IMR-90 (cell line): ENCODE results near the gene IGF2R. TPM values are rescaled to one million over a fixed set of nuclear protein-coding genes. Genes with fewer than 3 reads are reported as not detected.

Source experiments
- ATAC-seq: fragments of 200-7000 bp; cut with Tn5 transposase; 2 replicates; pipeline ENCODE4 v1.9.1; 2020; ENCODE audit warnings: low read depth, mild to moderate bottlenecking, moderate library complexity
- BruUV-seq: library from RNA; stranded (reverse); fragments of 400-500 nt; replicated peaks from 2 replicates; lab custom pipeline; 2021; lab: Mats Ljungman, UMichigan
- CTCF ChIA-PET: fragments of 300-600 bp; formaldehyde crosslinking; extraction: SDS; loops from one replicate; lab custom pipeline; 2021; ENCODE audit warnings: antibody characterized with exemption; lab: Yijun Ruan, JAX
- POLR2A ChIA-PET: fragments of 300-600 bp; sonication (Branson Sonifier 250); formaldehyde crosslinking; loops from one replicate; lab custom pipeline; 2022; ENCODE audit warnings: antibody characterized with exemption; ENCODE audit not compliant: unreplicated experiment; lab: Charles Lee
- DNase-seq: peaks from one replicate; pipeline ENCODE4 v3.0.0; 2013
- H2AFZ ChIP-seq: replicated peaks from 2 replicates; pipeline ENCODE3; 2013; ENCODE audit warnings: low read length, mild to moderate bottlenecking; ENCODE audit not compliant: poor library complexity
- H2AK5ac ChIP-seq: 2 replicates; pipeline ENCODE4 v1.6.1; 2013; ENCODE audit warnings: low read depth, low read length, inconsistent platforms
- H2AK9ac ChIP-seq: replicated peaks from 2 replicates; pipeline ENCODE3; 2013; ENCODE audit warnings: mild to moderate bottlenecking, low read depth, low read length, moderate library complexity; ENCODE audit not compliant: poor library complexity
- H2BK120ac ChIP-seq: 2 replicates; pipeline ENCODE4 v1.6.1; 2013; ENCODE audit warnings: low read depth, low read length, inconsistent platforms
- H2BK15ac ChIP-seq: 3 replicates; pipeline ENCODE4 v1.6.1; 2013; ENCODE audit warnings: low read depth, low read length, inconsistent platforms
- H2BK20ac ChIP-seq: 2 replicates; pipeline ENCODE4 v1.6.1; 2013; ENCODE audit warnings: low read depth, mild to moderate bottlenecking, inconsistent platforms, low read length, moderate library complexity
- H2BK5ac ChIP-seq: 2 replicates; pipeline ENCODE4 v1.6.1; 2013; ENCODE audit warnings: mild to moderate bottlenecking, low read depth, low read length, inconsistent platforms; ENCODE audit not compliant: poor library complexity, severe bottlenecking
- H3K14ac ChIP-seq: replicated peaks from 2 replicates; pipeline ENCODE4 v1.6.1; 2013; ENCODE audit warnings: low read depth, low read length, inconsistent platforms
- H3K18ac ChIP-seq: 2 replicates; pipeline ENCODE4 v1.6.1; 2013; ENCODE audit warnings: low read depth, low read length, control low read depth
- H3K23ac ChIP-seq: 2 replicates; pipeline ENCODE4 v1.6.1; 2013; ENCODE audit warnings: low read depth, low read length, inconsistent platforms
- H3K27ac ChIP-seq: 2 replicates; pipeline ENCODE4 v1.5.1; 2013; ENCODE audit warnings: mild to moderate bottlenecking, control low read depth, low read length; ENCODE audit not compliant: insufficient read depth
- H3K27me3 ChIP-seq: 2 replicates; pipeline ENCODE4 v1.6.1; 2013; ENCODE audit warnings: low read length; ENCODE audit not compliant: control insufficient read depth, insufficient read depth
- H3K36me3 ChIP-seq: 2 replicates; pipeline ENCODE4 v1.6.1; 2013; ENCODE audit warnings: low read length, mixed read lengths; ENCODE audit not compliant: control insufficient read depth, insufficient read depth
- H3K4ac ChIP-seq: 2 replicates; pipeline ENCODE4 v1.6.1; 2013; ENCODE audit warnings: low read depth, low read length, inconsistent platforms
- H3K4me1 ChIP-seq: 2 replicates; pipeline ENCODE4 v1.6.1; 2013; ENCODE audit warnings: low read length, mixed read lengths; ENCODE audit not compliant: control insufficient read depth, insufficient read depth
- H3K4me2 ChIP-seq: 2 replicates; pipeline ENCODE4 v1.6.1; 2013; ENCODE audit warnings: low read depth, mild to moderate bottlenecking, control low read depth, low read length, moderate library complexity
- H3K4me3 ChIP-seq: 2 replicates; pipeline ENCODE4 v1.5.1; 2013; ENCODE audit warnings: low read depth, mild to moderate bottlenecking, control low read depth, low read length, moderate library complexity; ENCODE audit not compliant: insufficient read depth
- H3K56ac ChIP-seq: 2 replicates; pipeline ENCODE4 v1.6.1; 2013; ENCODE audit warnings: low read length, inconsistent platforms; ENCODE audit not compliant: insufficient read depth; ENCODE audit errors: extremely low read depth
- H3K79me1 ChIP-seq, 2 experiments: 2 replicates each; pipeline ENCODE4 v1.6.1; 2013; ENCODE audit warnings: low read length in 2 of 2, inconsistent platforms in 1 of 2, low read depth in 1 of 2
- H3K9ac ChIP-seq: 2 replicates; pipeline ENCODE4 v1.6.1; 2013; ENCODE audit warnings: low read depth, low read length, control low read depth
- H3K9me1 ChIP-seq: 2 replicates; pipeline ENCODE4 v1.6.1; 2013; ENCODE audit warnings: low read length, inconsistent platforms; ENCODE audit not compliant: insufficient read depth
- H3K9me3 ChIP-seq: 2 replicates; pipeline ENCODE4 v1.6.1; 2013; ENCODE audit warnings: low read length; ENCODE audit not compliant: control insufficient read depth, insufficient read depth
- H4K20me1 ChIP-seq: 2 replicates; pipeline ENCODE4 v1.6.1; 2013; ENCODE audit warnings: low read length, inconsistent platforms; ENCODE audit not compliant: insufficient read depth
- H4K5ac ChIP-seq: 2 replicates; pipeline ENCODE4 v1.6.1; 2013; ENCODE audit warnings: mild to moderate bottlenecking, low read depth, low read length, control low read depth
- H4K8ac ChIP-seq, 2 experiments: 2 replicates each; pipeline ENCODE4 v1.6.1; 2013; ENCODE audit warnings: low read depth in 2 of 2, low read length in 2 of 2, control low read depth in 1 of 2, inconsistent platforms in 1 of 2
- H4K91ac ChIP-seq: 2 replicates; pipeline ENCODE4 v1.6.1; 2013; ENCODE audit warnings: low read depth, low read length, inconsistent platforms; ENCODE audit not compliant: insufficient read depth
- ELK1 ChIP-seq: fragments of 150-350 bp; IDR thresholded peaks from 2 replicates; pipeline ENCODE4 v1.6.1; 2016; ENCODE audit warnings: low read depth, mild to moderate bottlenecking, low read length, moderate library complexity, borderline replicate concordance
- MAFK ChIP-seq: IDR thresholded peaks from 2 replicates; pipeline ENCODE4 v1.6.1; 2012; ENCODE audit warnings: low read depth, low read length, improper control_type of control experiment
- MXI1 ChIP-seq: IDR thresholded peaks from 2 replicates; pipeline ENCODE4 v1.6.1; 2012; ENCODE audit warnings: low read depth, mild to moderate bottlenecking, low read length, moderate library complexity, borderline replicate concordance
- NFE2L2 ChIP-seq: fragments of 150-350 bp; IDR thresholded peaks from 2 replicates; pipeline ENCODE4 v1.6.1; 2016; ENCODE audit warnings: low read depth, mild to moderate bottlenecking, low read length
- POLR2A ChIP-seq: IDR thresholded peaks from 2 replicates; pipeline ENCODE4 v1.6.1; 2012; ENCODE audit warnings: mild to moderate bottlenecking, low read depth, low read length
- RAD21 ChIP-seq: IDR thresholded peaks from 2 replicates; pipeline ENCODE4 v1.6.1; 2012; ENCODE audit warnings: low read length, improper control_type of control experiment
- RCOR1 ChIP-seq: IDR thresholded peaks from 2 replicates; pipeline ENCODE4 v1.6.1; 2012; ENCODE audit warnings: mild to moderate bottlenecking, low read length, improper control_type of control experiment; ENCODE audit not compliant: insufficient replicate concordance
- SMC3 ChIP-seq: fragments of 150-350 bp; IDR thresholded peaks from 2 replicates; pipeline ENCODE4 v1.6.1; 2016; ENCODE audit warnings: low read depth, mild to moderate bottlenecking, antibody characterized with exemption, low read length, moderate library complexity
- WGBS, 2 experiments: methylation state at CpG; one replicate each; pipeline versions ENCODE4 v1.1.5 to v1.1.7; 2013; ENCODE audit warnings: missing lambda C conversion rate in 2 of 2; ENCODE audit not compliant: insufficient read length in 1 of 2; ENCODE audit errors: extremely low coverage in 2 of 2; 5-methylcytosine and 5-hydroxymethylcytosine counted together
- dilution Hi-C: fragments of 300-500 bp; cut with HindIII; formaldehyde crosslinking; loops from one replicate; pipeline ENCODE4 v1.14.3; 2018; ENCODE audit warnings: low sequenced_read_pairs; ENCODE audit not compliant: unreplicated experiment
- in situ Hi-C: fragments of 300-500 bp; cut with MboI; formaldehyde crosslinking; loops from 3 replicates; pipeline ENCODE4 v1.14.3; 2019; ENCODE audit warnings: low sequenced_read_pairs, inconsistent platforms, mixed read lengths
- intact Hi-C: fragments of 100-400 bp; cut with micrococcal nuclease; formaldehyde crosslinking; loops from 2 replicates; pipeline ENCODE4 v1.10.0; 2022
- polyA plus RNA-seq, 3 experiments: library from polyadenylated mRNA; depleted of rRNA; stranded (reverse); fragments of >200 nt; gene quantifications; 2 replicates each; pipeline ENCODE4 v1.2.3, GENCODE V29; 2012; ENCODE audit warnings: low replicate concordance in 1 of 3
- total RNA-seq: library from RNA; depleted of rRNA; stranded (reverse); fragments of >200 nt; gene quantifications from 2 replicates; pipeline ENCODE4 v1.2.3, GENCODE V29; 2012
- TF ChIP-seq, protein P1 (sequence below): conservative IDR thresholded peaks from 2 replicates; pipeline ENCODE4 v1.5.1; 2012; ENCODE audit warnings: mild to moderate bottlenecking, low read depth, low read length, improper control_type of control experiment
- TF ChIP-seq, protein P2 (sequence below): fragments of 150-350 bp; IDR thresholded peaks from 2 replicates; pipeline ENCODE4 v1.6.1; 2017; ENCODE audit warnings: mild to moderate bottlenecking, antibody characterized with exemption, low read length, low read depth

Gene IGF2R
- total and polyA plus RNA-seq, 2 of the 4 experiments (the other 2 are of a cell fraction) = 33.2 to 41.4 TPM

DNA sequence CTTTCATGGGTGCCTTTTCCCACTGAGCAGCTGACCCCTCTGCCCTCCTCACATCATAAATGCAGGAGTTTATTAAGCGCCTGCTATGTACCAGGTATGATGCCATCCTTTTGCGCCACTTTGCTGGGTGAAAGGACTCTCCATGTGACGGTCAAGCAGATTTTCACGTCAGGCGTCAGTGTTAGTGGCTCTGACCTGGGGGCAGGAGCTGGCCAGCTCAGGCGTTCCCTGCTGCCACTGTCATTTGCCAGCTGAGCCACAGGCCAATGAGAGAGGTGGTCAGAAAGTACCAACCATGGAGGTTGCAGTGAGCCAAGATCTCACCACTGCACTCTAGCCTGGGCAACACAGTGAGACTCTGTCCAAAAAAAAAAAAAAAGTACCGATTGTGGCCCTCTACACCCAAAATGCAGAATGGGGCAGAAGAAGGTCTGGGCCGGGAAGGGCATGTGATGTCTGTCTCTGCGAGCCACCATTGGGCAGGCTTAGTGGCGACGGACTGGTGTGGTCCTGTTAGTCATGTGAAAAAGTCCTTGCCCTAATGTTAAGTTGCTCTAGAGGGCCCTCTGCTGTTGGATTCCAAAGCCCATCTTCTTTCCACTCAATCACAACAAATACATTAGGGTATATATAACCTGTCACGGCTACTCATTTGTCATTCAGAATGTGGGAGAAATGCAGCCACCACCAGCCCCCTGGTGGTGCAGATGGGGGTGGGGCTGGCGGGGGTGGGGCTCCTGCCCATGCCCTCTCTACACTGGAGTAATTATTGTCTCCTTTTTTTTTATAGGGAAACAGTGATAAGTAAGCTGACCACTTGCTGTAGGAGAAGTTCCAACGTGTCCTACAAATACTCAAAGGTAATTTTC lies 134.3 kb downstream of the IGF2R start:
- DNase-seq = peak; percentile 11
- in situ Hi-C loops = no loop called here
- POLR2A ChIA-PET = no interaction called here
- H3K27ac ChIP-seq = no peak overlapping the region
- no peak overlapping the region for H3K18ac ChIP-seq
- H3K79me1 ChIP-seq = peaks cover 0 to 3% of the 10 kb centered on the region in 2 experiments; a peak in 1 of 4 replicates
- H4K8ac ChIP-seq = no peak overlapping the region
- peaks cover 58% of the 10 kb centered on the region for H3K36me3 ChIP-seq
- no peaks in the 10 kb centered on the region for H3K9me3 ChIP-seq
- CTCF ChIA-PET = no interaction called here
- no TSS peak for BruUV-seq
- no peak overlapping the region for H3K4me3 ChIP-seq
- H3K4ac ChIP-seq = no peak overlapping the region
- H3K4me2 ChIP-seq = no peak overlapping the region
- no CpG with 5 or more reads among the region's 14 CpGs for WGBS, 2 experiments
- H2BK120ac ChIP-seq = no peak overlapping the region
- H2BK5ac ChIP-seq = no peak overlapping the region
- TF ChIP-seq, protein P1, sequence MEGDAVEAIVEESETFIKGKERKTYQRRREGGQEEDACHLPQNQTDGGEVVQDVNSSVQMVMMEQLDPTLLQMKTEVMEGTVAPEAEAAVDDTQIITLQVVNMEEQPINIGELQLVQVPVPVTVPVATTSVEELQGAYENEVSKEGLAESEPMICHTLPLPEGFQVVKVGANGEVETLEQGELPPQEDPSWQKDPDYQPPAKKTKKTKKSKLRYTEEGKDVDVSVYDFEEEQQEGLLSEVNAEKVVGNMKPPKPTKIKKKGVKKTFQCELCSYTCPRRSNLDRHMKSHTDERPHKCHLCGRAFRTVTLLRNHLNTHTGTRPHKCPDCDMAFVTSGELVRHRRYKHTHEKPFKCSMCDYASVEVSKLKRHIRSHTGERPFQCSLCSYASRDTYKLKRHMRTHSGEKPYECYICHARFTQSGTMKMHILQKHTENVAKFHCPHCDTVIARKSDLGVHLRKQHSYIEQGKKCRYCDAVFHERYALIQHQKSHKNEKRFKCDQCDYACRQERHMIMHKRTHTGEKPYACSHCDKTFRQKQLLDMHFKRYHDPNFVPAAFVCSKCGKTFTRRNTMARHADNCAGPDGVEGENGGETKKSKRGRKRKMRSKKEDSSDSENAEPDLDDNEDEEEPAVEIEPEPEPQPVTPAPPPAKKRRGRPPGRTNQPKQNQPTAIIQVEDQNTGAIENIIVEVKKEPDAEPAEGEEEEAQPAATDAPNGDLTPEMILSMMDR = peak; percentile 30; the same call in 1 of the 2 replicates
- TF ChIP-seq RCOR1 (no peak), RAD21 (peak; percentile 21; the same call in 1 of the 2 replicates), MXI1 (no peak), NFE2L2 (no peak), ELK1 (no peak), SMC3 (0 out of 2 replicates have a peak, but pooled peaks have one; percentile 25), MAFK (no peak), POLR2A (no peak)
- TF ChIP-seq, protein P2, sequence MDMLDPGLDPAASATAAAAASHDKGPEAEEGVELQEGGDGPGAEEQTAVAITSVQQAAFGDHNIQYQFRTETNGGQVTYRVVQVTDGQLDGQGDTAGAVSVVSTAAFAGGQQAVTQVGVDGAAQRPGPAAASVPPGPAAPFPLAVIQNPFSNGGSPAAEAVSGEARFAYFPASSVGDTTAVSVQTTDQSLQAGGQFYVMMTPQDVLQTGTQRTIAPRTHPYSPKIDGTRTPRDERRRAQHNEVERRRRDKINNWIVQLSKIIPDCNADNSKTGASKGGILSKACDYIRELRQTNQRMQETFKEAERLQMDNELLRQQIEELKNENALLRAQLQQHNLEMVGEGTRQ = no peak
- no peak overlapping the region for H3K14ac ChIP-seq
- dilution Hi-C loops = no loop called here
- no peaks in the 10 kb centered on the region for H4K20me1 ChIP-seq
- H4K91ac ChIP-seq = no peak overlapping the region
- no peak overlapping the region for H2AK9ac ChIP-seq
- no peak overlapping the region for H2BK20ac ChIP-seq
- H3K23ac ChIP-seq = no peak overlapping the region
- H2AK5ac ChIP-seq = no peak overlapping the region
- no peaks in the 10 kb centered on the region for H3K27me3 ChIP-seq
- ATAC-seq = peak; percentile 59
- no peaks in the 10 kb centered on the region; the same call in 1 of the 2 replicates for H3K9me1 ChIP-seq
- H3K9ac ChIP-seq = no peak overlapping the region
- no peak overlapping the region for H4K5ac ChIP-seq
- no peak overlapping the region for H3K56ac ChIP-seq
- no peak overlapping the region for H2AFZ ChIP-seq
- H2BK15ac ChIP-seq = no peak overlapping the region
- intact Hi-C loops = no loop called here
- no peaks in the 10 kb centered on the region; the same call in 1 of the 2 replicates for H3K4me1 ChIP-seq
